Peyer's patch (tissue), 4 donors: Measurements from ENCODE around the gene TBX1.

Source experiments
- CTCF ChIP-seq, 6 experiments: fragments of 450-650 bp in 4 of 6; fragments of 200-600 bp in 2 of 6; sonication (generic) in 1 of 6; IDR thresholded peaks; one replicate each; pipeline ENCODE4 v1.5.1; 2017 to 2019; ENCODE audit warnings: antibody characterized with exemption in 6 of 6, mild to moderate bottlenecking in 3 of 6, moderate library complexity in 1 of 6
- POLR2A ChIP-seq, 2 donors: fragments of 450-650 bp; IDR thresholded peaks; one replicate each; pipeline ENCODE4 v1.5.1; 2017; ENCODE audit warnings: antibody characterized with exemption in 2 of 2, mild to moderate bottlenecking in 2 of 2, moderate library complexity in 2 of 2

DNA sequence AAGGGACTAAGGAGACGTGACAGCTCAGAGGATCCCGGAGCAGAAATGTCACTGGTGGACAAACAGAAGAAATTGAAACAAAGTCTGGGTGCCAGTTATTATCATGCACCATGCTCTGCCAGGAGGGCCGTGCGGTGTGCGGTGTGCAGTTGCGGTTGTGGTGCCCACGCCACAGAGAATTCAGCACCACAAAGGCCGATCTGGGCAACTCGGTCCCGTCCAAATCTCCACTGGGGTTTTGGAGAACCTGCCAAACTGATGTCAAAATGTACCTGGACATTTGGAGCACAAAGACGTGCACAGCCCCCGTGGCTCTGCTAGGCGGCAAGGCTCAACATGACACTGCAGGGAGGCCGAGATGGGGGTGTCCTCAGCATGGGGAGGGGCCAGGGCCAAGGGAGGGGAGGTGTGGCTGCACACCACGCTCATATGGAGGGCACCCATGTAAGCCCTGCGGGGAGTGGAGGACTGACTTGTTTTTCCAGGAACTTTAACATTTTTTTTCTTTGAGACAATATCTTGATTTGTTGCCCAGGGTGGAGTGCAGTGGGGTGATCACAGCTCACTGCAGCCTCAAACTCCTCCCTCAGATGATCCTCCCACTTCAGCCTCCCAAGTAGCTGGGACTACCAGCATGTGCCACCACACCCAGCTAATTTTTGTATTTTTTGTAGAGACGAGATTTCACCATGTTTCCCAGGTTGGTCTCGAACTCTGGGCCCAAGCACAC lies 54.7 kb downstream of the TBX1 start:
- no peak for TF ChIP-seq CTCF (IDR thresholded peaks at IDR 0.05)
- no peak for TF ChIP-seq POLR2A (IDR thresholded peaks at IDR 0.05)
